IMR-90 (cell line): ENCODE measurements around the gene SSX2IP.
A peak's percentile ranks its signal among the peaks of the same experiment; 100 is the strongest.

ENCODE experiments used
- BHLHE40 ChIP-seq: fragments of 150-350 bp; IDR thresholded peaks from 2 replicates; pipeline ENCODE4 v1.6.1; 2016; ENCODE audit warnings: mild to moderate bottlenecking, low read depth, low read length
- CTCF ChIP-seq: conservative IDR thresholded peaks from 2 replicates; pipeline ENCODE4 v1.5.1; 2012; ENCODE audit warnings: mild to moderate bottlenecking, low read depth, low read length, improper control_type of control experiment
- MAFK ChIP-seq: IDR thresholded peaks from 2 replicates; pipeline ENCODE4 v1.6.1; 2012; ENCODE audit warnings: low read depth, low read length, improper control_type of control experiment
- MXI1 ChIP-seq: IDR thresholded peaks from 2 replicates; pipeline ENCODE4 v1.6.1; 2012; ENCODE audit warnings: low read depth, mild to moderate bottlenecking, low read length, moderate library complexity, borderline replicate concordance
- NFE2L2 ChIP-seq: fragments of 150-350 bp; IDR thresholded peaks from 2 replicates; pipeline ENCODE4 v1.6.1; 2016; ENCODE audit warnings: low read depth, mild to moderate bottlenecking, low read length
- POLR2A ChIP-seq: IDR thresholded peaks from 2 replicates; pipeline ENCODE4 v1.6.1; 2012; ENCODE audit warnings: mild to moderate bottlenecking, low read depth, low read length
- RAD21 ChIP-seq: IDR thresholded peaks from 2 replicates; pipeline ENCODE4 v1.6.1; 2012; ENCODE audit warnings: low read length, improper control_type of control experiment
- RCOR1 ChIP-seq: IDR thresholded peaks from 2 replicates; pipeline ENCODE4 v1.6.1; 2012; ENCODE audit warnings: mild to moderate bottlenecking, low read length, improper control_type of control experiment; ENCODE audit not compliant: insufficient replicate concordance
- RFX5 ChIP-seq: IDR thresholded peaks from 2 replicates; pipeline ENCODE4 v1.8.0; 2012; ENCODE audit warnings: low read depth, mild to moderate bottlenecking, low read length, moderate library complexity
- TF ChIP-seq, protein P1 (sequence below): fragments of 150-350 bp; IDR thresholded peaks from 2 replicates; pipeline ENCODE4 v1.6.1; 2017; ENCODE audit warnings: mild to moderate bottlenecking, antibody characterized with exemption, low read length, low read depth

DNA sequence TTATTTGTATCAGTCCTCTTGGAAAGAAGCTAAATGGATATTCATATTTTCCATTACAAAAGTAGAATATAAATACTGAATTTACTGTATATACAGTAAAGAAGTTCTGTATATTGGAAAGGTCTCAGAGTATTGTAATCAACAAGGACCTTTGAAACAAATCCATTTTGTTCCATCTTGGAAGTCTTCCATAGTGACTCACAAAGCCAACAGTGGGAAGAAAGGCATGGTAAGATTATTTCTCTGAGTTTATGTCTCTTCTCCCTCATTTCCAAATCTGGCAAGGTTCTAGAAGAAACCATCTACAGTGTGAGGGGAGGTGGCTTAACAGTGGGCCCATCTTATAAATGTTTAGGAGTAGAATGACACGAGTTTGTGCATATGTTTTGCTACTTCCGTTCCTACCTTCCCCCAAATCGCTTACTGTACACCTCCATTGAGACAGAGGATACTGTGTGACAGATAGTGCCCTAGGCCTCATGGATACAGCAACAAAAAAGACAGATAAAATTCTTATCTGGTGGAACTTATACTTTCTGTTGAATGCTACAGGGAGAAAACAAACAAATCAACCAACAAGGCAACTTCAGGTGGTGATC, 22.1 kb upstream of the SSX2IP start:
- TF ChIP-seq CTCF, result no peak
- TF ChIP-seq POLR2A, result no peak
- no peak for TF ChIP-seq RFX5
- TF ChIP-seq RCOR1, result no peak
- no peak for TF ChIP-seq NFE2L2
- no peak for TF ChIP-seq MXI1
- TF ChIP-seq MAFK, result no peak
- TF ChIP-seq, protein P1, sequence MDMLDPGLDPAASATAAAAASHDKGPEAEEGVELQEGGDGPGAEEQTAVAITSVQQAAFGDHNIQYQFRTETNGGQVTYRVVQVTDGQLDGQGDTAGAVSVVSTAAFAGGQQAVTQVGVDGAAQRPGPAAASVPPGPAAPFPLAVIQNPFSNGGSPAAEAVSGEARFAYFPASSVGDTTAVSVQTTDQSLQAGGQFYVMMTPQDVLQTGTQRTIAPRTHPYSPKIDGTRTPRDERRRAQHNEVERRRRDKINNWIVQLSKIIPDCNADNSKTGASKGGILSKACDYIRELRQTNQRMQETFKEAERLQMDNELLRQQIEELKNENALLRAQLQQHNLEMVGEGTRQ, result no peak
- 0 out of 2 replicates have a peak, but pooled peaks have one; percentile 4 for TF ChIP-seq BHLHE40
- no peak for TF ChIP-seq RAD21
